Fibroblast of lung (primary cell): ENCODE results near the gene RBM38.
"Not testable (repeated sequence)": the region's sequence is repeated elsewhere in the genome, so short reads cannot be mapped to it uniquely, and the experiment has no call there.

Experiments
- CTCF ChIP-seq, 2 donors: IDR thresholded peaks in 1 of 2; conservative IDR thresholded peaks in 1 of 2; 1 replicate in 1 of 2; 2 replicates in 1 of 2; pipeline ENCODE4 v1.5.1; 2011 to 2012; ENCODE audit warnings: low read length in 2 of 2, control low read depth in 1 of 2, inconsistent platforms in 1 of 2, low read depth in 1 of 2, mild to moderate bottlenecking in 1 of 2
- EZH2 ChIP-seq: IDR thresholded peaks from 2 replicates; pipeline ENCODE4 v1.5.1; 2012; ENCODE audit warnings: low read length, control low read depth, mild to moderate bottlenecking; ENCODE audit errors: missing control alignments

GRCh38 chr20:57348200-57348921 is 42.8 kb upstream of the RBM38 start:
- TF ChIP-seq EZH2; CTCF (conservative IDR thresholded peaks at IDR 0.05 in 1 of 2, IDR thresholded peaks at IDR 0.05 in 1 of 2; ENCODE audit: low read depth in 1 of 2, low read length in 2 of 2): not testable (repeated sequence)
